Stimulated activated naive CD8-positive, alpha-beta T cell treated with anti-CD3 and anti-CD28 coated beads, Interleukin-15, Interleukin-2, amounts not matched to agents 100 ng/mL and 50 ng/mL, for 24 hours (primary cell): ENCODE results near the gene ROBO1.

Experiments
- H3K27ac Mint-ChIP-seq: one replicate; pipeline ENCODE4 v1.8.0; 2021; ENCODE audit warnings: mild to moderate bottlenecking, mixed read lengths
- H3K27me3 Mint-ChIP-seq: one replicate; pipeline ENCODE4 v1.8.0; 2021; ENCODE audit warnings: mixed read lengths
- H3K36me3 Mint-ChIP-seq: one replicate; pipeline ENCODE4 v1.8.0; 2021; ENCODE audit warnings: low read depth, mixed read lengths
- H3K4me1 Mint-ChIP-seq: one replicate; pipeline ENCODE4 v1.8.0; 2021; ENCODE audit warnings: low read depth, mixed read lengths
- H3K4me3 Mint-ChIP-seq: one replicate; pipeline ENCODE4 v1.8.0; 2021; ENCODE audit warnings: mild to moderate bottlenecking, mixed read lengths
- H3K9me3 Mint-ChIP-seq: one replicate; pipeline ENCODE4 v1.8.0; 2021; ENCODE audit warnings: mixed read lengths

The ROBO1 gene

DNA sequence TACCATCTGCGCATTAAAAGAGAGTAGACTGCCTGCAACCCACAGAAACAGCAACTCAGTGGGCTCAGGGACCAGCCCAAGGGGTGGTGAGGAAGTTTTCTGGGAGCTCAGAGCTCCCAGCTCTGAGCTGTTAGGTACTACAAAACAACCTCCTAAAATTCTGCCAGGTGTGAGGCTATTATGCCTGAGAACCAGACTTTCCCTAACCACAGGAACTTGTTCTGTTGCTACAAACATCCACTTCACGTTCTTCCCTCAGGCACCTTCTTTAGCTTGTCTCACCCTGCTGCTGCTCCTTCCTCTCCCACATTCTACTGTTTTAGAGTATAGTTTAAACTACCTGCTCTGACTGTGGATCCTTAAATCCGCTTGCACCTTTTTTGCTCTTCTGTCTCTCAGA, 399.4 kb downstream of the ROBO1 start:
- H3K36me3 Mint-ChIP-seq: no peaks in the 10 kb centered on the region
- no peaks in the 10 kb centered on the region for H3K27me3 Mint-ChIP-seq
- H3K4me1 Mint-ChIP-seq: no peaks in the 10 kb centered on the region
- H3K4me3 Mint-ChIP-seq: no peak overlapping the region
- no peak overlapping the region for H3K27ac Mint-ChIP-seq
- H3K9me3 Mint-ChIP-seq: peaks cover 9% of the 10 kb centered on the region

DNA sequence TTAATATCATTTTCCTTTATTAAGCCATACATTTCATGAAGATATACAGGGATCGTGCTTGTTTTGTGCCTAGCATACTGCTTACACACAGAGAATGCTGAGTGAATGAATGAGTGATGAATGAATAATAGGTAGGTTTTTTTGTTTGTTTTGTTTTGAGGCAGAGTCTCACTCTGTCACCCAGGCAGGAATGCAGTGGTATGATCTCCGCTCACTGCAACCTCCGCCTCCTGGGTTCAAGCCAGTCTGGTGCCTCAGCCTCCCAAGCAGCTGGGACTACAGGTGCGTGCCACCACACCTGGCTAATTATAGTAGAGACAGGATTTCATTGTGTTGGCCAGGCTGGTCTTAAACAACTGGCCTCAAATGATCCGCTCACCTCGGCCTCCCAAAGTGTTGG, 400.0 kb downstream of the ROBO1 start:
- Mint-ChIP-seq H3K27me3 (no peaks in the 10 kb centered on the region), H3K9me3 (peaks cover 9% of the 10 kb centered on the region), H3K27ac (no peak overlapping the region), H3K4me1 (no peaks in the 10 kb centered on the region), H3K4me3 (no peak overlapping the region), H3K36me3 (no peaks in the 10 kb centered on the region)

DNA sequence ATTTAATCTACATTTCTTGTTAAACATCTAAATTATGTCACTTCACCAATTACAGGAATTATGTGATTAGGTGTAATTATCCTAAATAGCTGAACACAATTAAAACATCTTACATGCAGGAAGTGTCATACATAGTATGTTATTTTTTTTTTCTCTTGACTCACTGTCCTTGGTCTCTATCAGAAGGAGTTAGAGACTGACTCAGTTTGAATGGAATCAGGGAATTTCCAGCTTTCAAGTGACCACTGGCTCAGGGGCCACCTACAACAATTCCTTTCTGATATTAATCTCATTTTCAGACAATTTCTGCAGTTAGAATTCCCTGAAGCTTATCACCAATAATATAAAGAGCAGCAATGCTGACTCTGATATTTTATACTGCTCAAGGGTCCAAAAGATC, 400.7 kb downstream of the ROBO1 start:
- Mint-ChIP-seq H3K9me3 (peaks cover 9% of the 10 kb centered on the region), H3K4me1 (no peaks in the 10 kb centered on the region), H3K36me3 (no peaks in the 10 kb centered on the region), H3K27me3 (no peaks in the 10 kb centered on the region), H3K4me3 (no peak overlapping the region), H3K27ac (no peak overlapping the region)

DNA sequence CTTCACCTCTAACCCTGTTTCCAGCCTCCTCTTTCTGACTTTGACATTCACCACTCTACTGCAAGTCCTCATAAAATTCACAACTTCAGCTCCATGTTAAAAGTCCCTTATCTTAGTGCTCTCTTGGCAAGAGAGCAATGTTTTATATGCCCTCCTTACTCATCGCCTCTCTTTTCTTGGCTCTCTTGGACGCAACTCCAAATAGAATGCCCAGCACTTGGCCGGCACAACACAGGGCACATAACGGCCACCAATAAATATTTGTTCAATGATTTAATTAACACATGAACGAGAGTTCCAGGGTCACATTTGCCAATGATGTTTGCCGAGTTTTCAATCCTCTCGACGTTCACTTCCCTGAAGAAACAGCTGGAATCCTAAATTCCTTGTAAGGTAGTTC, 401.4 kb downstream of the ROBO1 start:
- Mint-ChIP-seq H3K27ac (no peak overlapping the region), H3K4me1 (no peaks in the 10 kb centered on the region), H3K4me3 (no peak overlapping the region), H3K27me3 (no peaks in the 10 kb centered on the region), H3K36me3 (no peaks in the 10 kb centered on the region), H3K9me3 (peaks cover 9% of the 10 kb centered on the region)

DNA sequence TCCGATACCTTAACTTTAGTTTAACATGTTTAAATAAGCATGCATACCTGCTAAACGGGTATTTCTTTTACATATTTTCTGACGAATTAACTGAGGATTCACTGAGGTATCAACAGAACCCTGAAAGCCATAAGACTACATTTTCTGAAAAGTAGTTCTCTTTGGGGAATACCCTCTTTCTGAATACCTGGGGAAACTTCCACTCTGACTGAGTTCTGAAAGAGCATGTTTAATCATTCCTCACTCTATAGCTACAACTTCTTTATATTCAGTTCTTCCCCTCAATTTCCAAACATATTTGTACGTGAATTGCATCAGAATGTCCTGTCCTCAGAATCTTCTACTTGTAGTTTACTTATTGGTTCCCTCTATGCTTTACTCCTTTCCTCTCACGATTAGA, 403.0 kb downstream of the ROBO1 start:
- Mint-ChIP-seq H3K27me3 (no peaks in the 10 kb centered on the region), H3K27ac (no peak overlapping the region), H3K9me3 (peaks cover 9% of the 10 kb centered on the region), H3K4me3 (no peak overlapping the region), H3K4me1 (no peaks in the 10 kb centered on the region), H3K36me3 (no peaks in the 10 kb centered on the region)

DNA sequence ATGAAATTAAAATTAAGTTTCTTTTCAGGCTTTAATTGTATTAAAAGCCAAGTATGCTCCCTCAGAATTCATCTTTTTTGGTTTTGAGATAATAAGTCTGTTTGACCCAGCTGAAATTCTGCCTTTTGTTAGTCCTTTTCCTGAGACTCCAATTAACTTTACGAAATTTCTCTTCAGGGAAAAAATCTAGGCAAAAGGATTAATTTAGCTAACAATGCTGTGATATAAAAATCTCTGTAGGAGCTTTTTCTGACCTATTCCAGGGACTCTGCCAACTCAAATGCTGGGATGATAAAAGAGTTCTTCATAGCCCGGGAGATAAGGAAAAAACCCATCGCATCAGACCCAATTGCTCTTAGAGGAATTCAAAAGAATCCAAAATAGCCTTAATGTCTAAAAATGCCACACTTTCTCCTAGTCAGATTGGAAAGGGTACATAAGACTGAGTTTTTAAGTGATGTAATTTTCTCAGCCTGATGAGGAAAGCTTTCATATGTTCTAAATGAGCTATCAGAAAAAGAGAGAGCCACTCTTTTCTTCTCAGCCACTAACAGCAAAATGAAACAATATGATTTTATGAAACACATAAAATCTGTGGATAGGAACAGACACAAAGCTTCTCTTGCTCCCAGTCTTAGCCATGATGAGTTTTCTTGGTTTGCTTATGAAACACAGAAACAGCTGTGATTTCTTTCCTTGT, 405.1 kb downstream of the ROBO1 start:
- Mint-ChIP-seq H3K4me3 (no peak overlapping the region), H3K27ac (no peak overlapping the region), H3K4me1 (no peaks in the 10 kb centered on the region), H3K36me3 (no peaks in the 10 kb centered on the region), H3K27me3 (no peaks in the 10 kb centered on the region), H3K9me3 (peaks cover 9% of the 10 kb centered on the region)

DNA sequence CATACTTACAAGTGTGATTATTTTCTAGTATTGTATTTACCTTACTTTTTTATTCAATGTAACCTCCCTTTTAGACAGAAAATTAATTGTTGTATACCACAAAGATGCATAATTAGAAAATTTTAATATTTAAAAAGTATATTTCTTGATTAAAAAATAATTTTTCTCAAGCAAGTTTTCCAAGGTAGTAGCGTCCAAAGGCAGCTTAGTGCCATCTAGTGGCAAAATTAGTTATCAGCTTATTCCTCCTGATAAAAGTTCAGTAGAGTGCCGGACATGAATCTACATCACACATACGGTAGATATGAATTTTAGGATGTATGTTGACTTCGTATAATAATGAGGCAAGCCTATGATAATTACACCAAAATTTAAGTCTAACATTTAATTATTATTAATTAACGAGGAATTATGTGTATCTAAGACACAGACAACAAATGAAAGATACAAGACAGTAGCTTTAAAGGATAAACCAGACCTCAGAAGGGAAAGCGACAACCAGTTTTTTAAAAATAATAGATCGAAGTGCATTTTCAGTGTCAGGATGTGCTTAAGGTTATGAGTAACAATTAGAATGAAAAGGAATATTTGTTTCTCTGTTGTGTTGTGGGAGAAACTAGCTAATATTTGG, 405.9 kb downstream of the ROBO1 start:
- Mint-ChIP-seq H3K4me3 (no peak overlapping the region), H3K27me3 (no peaks in the 10 kb centered on the region), H3K27ac (no peak overlapping the region), H3K36me3 (no peaks in the 10 kb centered on the region), H3K9me3 (peaks cover 9% of the 10 kb centered on the region), H3K4me1 (no peaks in the 10 kb centered on the region)

DNA sequence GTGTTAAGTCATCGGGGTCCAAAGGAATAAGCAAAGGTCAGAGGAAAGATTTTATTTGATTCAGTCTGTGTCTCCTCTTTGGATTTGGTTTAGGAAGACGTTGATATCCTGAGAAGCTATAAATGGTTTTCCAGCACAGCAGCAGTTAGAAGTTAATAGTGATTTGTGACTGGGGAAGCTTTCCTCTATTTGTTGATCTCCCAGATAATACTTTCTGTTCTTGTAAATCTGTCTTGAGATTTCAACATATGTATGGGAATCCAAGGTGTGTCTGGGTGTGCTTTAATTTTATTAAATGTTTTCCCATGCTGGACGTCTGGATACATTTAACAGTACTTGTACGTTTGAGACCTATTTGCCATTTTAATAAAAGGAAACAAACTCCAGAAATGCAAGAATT, 409.5 kb downstream of the ROBO1 start:
- H3K27ac Mint-ChIP-seq: no peak overlapping the region
- H3K4me1 Mint-ChIP-seq: no peaks in the 10 kb centered on the region
- H3K36me3 Mint-ChIP-seq: no peaks in the 10 kb centered on the region

DNA sequence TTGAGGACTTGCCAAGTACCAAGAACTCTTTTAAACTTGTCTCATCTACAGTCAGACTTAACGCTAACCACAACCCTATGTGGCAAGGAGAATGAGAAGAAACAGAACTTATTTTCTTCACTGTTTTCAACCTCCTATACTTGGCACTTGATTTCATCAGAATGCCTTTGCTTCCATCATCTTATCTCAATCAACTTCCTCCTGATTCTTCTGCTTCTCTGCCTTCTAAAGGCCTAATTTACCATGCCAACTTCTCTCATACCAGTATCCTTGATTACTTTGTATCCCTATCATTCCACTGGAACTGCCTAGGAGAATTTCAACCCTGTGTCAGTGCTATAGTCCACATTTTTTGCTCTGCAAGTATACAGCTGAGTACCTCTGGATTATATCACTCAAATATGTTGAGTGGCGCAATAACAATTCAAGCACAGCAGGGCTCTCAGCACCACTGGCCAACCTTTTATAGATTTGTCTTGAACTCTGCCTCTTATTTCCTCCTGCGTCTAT, 413.6 kb downstream of the ROBO1 start:
- Mint-ChIP-seq H3K36me3 (no peaks in the 10 kb centered on the region), H3K4me3 (no peak overlapping the region), H3K9me3 (no peaks in the 10 kb centered on the region), H3K27me3 (no peaks in the 10 kb centered on the region), H3K27ac (no peak overlapping the region), H3K4me1 (no peaks in the 10 kb centered on the region)

More for the DNA sequence above, 409.5 kb downstream of the ROBO1 start:
- Mint-ChIP-seq H3K9me3 (no peaks in the 10 kb centered on the region), H3K27me3 (no peaks in the 10 kb centered on the region), H3K4me3 (no peak overlapping the region)

DNA sequence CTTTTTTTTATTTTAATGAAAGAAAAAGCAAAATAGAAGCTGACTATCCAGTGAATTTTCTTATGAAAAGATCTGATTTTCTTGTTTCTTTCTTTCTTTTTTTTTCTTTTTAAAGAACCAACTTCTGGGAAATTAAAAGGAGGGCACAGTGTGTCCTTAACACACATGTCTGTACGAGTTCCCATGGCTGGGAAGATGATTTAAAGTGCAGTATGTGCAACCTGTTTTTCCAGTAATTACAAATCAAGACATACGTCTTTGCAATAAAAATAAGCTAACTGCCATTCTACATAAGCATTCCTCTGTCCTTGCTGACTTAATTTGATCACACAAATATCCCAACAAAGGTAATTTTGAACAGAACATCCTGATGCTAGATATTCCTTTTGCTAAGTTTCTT, 416.1 kb downstream of the ROBO1 start:
- H3K4me1 Mint-ChIP-seq: no peaks in the 10 kb centered on the region
- no peak overlapping the region for H3K27ac Mint-ChIP-seq
- H3K27me3 Mint-ChIP-seq: no peaks in the 10 kb centered on the region
- no peak overlapping the region for H3K4me3 Mint-ChIP-seq
- no peaks in the 10 kb centered on the region for H3K9me3 Mint-ChIP-seq
- H3K36me3 Mint-ChIP-seq: no peaks in the 10 kb centered on the region

DNA sequence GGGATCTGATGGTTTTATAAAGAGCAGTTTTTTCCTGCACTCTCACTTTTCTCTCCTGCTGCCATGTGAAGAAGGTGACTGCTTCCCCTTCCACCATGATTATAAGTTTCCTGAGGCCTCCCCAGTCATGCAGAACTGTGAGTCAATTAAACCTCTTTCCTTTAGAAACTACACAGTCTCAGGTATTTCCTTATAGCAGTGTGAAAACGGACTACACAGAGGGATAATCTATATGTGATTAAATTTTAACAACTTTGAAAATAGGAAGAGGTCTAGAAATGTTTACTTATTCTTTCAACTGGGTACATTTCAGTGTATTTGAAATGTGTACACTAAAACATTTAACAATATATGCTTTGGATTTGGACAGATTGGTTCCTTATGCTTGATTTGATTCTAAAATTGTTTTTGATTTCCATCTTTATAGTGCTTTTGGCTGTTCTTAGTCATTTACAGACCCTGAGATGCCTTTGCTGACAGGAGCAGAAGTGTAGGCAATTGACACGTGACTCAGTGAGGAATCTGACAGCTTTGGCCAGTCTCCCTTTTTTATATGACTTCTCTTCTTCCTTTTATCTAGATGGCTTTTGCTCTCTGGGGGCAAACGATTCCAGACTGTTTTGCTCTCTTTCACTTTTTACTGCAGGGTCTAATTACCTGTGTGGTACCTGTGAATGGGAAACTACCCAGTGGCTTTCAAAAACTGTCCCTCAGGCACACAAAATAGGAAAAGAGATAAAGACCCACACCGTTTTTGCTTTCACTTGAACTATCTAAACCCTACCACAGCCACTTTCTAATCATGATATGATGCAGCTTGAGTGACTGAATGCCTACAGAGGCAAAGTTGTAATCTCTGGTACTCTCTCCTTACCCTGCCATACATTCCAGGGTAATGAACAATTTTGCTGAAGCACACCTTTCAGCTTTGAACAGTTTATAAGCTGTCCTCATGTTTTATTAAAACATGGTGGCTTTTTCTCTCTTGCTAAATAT, 422.6 kb downstream of the ROBO1 start:
- Mint-ChIP-seq H3K4me3 (no peak overlapping the region), H3K27me3 (no peaks in the 10 kb centered on the region), H3K4me1 (no peaks in the 10 kb centered on the region), H3K27ac (no peak overlapping the region), H3K36me3 (no peaks in the 10 kb centered on the region), H3K9me3 (no peaks in the 10 kb centered on the region)

DNA sequence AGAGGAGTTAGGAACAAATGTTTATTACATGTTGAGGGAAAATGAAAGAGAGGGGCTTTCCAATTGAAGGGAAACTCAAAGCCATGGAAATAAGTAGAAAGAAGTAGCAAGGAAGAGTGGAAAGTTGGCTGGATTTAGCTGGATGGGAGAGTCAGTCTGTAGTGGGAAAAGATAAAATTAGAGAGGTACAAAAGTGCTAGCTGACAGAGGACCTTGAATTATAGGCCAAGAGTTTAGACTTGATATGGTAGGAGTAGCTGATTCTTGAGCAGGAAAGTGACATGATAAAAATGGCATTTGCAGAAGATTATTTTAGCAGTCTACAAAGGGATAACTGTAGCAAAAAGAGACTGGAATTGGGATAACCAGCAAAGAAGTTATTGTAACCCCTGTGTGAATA, 425.8 kb downstream of the ROBO1 start:
- Mint-ChIP-seq H3K27ac (no peak overlapping the region), H3K4me1 (no peaks in the 10 kb centered on the region), H3K9me3 (no peaks in the 10 kb centered on the region), H3K27me3 (no peaks in the 10 kb centered on the region), H3K4me3 (no peak overlapping the region), H3K36me3 (no peaks in the 10 kb centered on the region)

DNA sequence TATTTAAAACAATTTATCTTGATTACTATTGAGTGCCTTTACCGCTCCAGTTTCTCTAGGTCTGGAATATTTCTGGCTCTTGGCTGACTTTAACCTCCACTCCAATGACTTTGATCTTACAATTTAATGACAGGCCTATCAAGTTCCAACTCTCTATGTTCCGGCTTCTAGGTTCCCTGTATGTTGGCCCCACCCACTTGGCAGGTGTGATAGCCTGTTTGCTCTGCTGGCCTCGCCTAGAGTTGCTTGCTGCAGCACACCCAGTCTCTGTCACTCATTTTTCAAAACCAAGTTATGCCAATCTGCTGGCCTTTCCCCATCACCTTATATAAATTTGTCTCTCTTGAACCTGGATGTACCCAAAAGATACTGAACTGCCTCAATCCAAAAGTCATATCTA, 428.0 kb downstream of the ROBO1 start:
- no peaks in the 10 kb centered on the region for H3K9me3 Mint-ChIP-seq
- no peaks in the 10 kb centered on the region for H3K27me3 Mint-ChIP-seq
- H3K4me3 Mint-ChIP-seq: no peak overlapping the region
- no peaks in the 10 kb centered on the region for H3K4me1 Mint-ChIP-seq
- H3K27ac Mint-ChIP-seq: no peak overlapping the region
- no peaks in the 10 kb centered on the region for H3K36me3 Mint-ChIP-seq

DNA sequence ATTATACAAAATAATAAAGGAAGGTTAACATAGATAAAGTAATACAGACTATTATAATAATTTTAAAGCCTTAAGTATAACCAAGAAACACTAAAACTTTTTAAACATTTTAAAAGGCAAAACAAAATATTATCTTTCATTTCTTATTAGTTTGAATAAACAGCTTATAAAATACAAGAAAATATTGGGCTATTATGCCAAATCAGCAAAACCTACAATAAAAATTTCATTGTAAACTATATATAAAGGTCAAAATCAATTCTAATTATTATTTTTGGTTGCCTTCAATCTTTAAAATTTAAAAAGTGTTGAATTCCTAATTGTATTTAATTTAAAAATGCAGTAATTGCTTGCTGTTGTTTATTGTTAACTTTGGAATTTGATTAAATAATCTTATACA, 430.0 kb downstream of the ROBO1 start:
- Mint-ChIP-seq H3K36me3 (no peaks in the 10 kb centered on the region), H3K9me3 (peaks cover 9% of the 10 kb centered on the region), H3K27me3 (no peaks in the 10 kb centered on the region), H3K27ac (no peak overlapping the region), H3K4me3 (no peak overlapping the region), H3K4me1 (no peaks in the 10 kb centered on the region)

DNA sequence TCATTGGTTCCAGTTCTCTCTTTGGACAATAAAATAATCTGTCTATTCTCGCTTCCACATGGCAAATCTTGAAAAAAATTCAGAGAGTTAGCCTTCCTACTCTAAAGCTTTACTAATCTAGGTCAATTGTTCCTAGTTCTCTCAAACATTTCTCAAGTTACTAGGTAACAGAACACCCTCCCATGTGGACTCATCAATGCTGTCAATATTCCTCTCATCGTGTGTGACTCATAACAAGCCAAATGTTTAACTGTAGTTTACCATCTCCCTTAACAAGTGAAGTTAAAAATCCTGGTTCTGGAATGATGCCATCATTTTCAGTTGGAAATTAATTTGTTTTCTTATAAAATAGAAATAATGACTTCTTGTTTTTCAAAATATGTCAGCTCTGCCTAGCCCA, 438.6 kb downstream of the ROBO1 start:
- no peak overlapping the region for H3K27ac Mint-ChIP-seq
- H3K4me1 Mint-ChIP-seq: no peaks in the 10 kb centered on the region
- H3K4me3 Mint-ChIP-seq: no peak overlapping the region
- H3K27me3 Mint-ChIP-seq: no peaks in the 10 kb centered on the region
- H3K9me3 Mint-ChIP-seq: peaks cover 14% of the 10 kb centered on the region
- no peaks in the 10 kb centered on the region for H3K36me3 Mint-ChIP-seq
